T-cell (primary cell): ENCODE data around the gene BNC2. TPM values are rescaled to one million over a fixed set of nuclear protein-coding genes. Genes with fewer than 3 reads are reported as not detected.

Experiments
- ATAC-seq, 4 experiments: fragments of 200-7000 bp in 3 of 4; fragments of 150-1000 bp in 1 of 4; cut with Tn5 transposase; replicated peaks in 1 of 4; 1 replicate in 3 of 4; 2 replicates in 1 of 4; pipeline ENCODE4 v1.10.0; 2021; ENCODE audit warnings: moderate library complexity in 3 of 4, mild to moderate bottlenecking in 2 of 4, moderate number of reproducible peaks in 1 of 4
- CTCF ChIA-PET, 2 donors: fragments of 300-600 bp; sonication (Branson Sonifier 250); formaldehyde crosslinking; loops; one replicate each; lab custom pipeline; 2022; ENCODE audit warnings: antibody characterized with exemption in 2 of 2; lab: Charles Lee
- POLR2A ChIA-PET, 2 donors: fragments of 300-600 bp; sonication (Branson Sonifier 250); formaldehyde crosslinking; loops; one replicate each; lab custom pipeline; 2022; ENCODE audit warnings: antibody characterized with exemption in 2 of 2; lab: Charles Lee
- DNase-seq, 35 experiments: peaks; one replicate each; pipeline versions ENCODE4 v3.0.0 to v3.0.0-alpha.2; 2013 to 2023
- H3K27ac ChIP-seq: one replicate; pipeline ENCODE4 v1.5.1; 2013; ENCODE audit warnings: low read length
- H3K27me3 ChIP-seq, 2 experiments: replicated peaks in 1 of 2; 1 replicate in 1 of 2; 2 replicates in 1 of 2; pipeline versions ENCODE4 v1.6.1 to v1.7.0; 2013; ENCODE audit warnings: low read length in 1 of 2, mixed read lengths in 1 of 2; ENCODE audit not compliant: control insufficient read depth in 2 of 2, insufficient read depth in 2 of 2; ENCODE audit errors: extremely low read depth in 1 of 2
- H3K36me3 ChIP-seq, 2 donors: 1 replicate in 1 of 2; 2 replicates in 1 of 2; pipeline versions ENCODE4 v1.6.1 to v1.7.0; 2013; ENCODE audit warnings: low read length in 1 of 2; ENCODE audit not compliant: control insufficient read depth in 2 of 2, insufficient read depth in 1 of 2; ENCODE audit errors: extremely low read depth in 1 of 2
- H3K4me1 ChIP-seq, 2 experiments: 1 replicate in 1 of 2; 2 replicates in 1 of 2; pipeline versions ENCODE4 v1.6.1 to v1.7.0; 2013; ENCODE audit warnings: low read length in 2 of 2, mixed read lengths in 1 of 2; ENCODE audit not compliant: insufficient read depth in 2 of 2, control insufficient read depth in 1 of 2; ENCODE audit errors: extremely low read depth in 1 of 2
- H3K4me3 ChIP-seq, 2 donors: 1 replicate in 1 of 2; 2 replicates in 1 of 2; pipeline versions ENCODE4 v1.5.1 to v1.7.0; 2013; ENCODE audit warnings: mild to moderate bottlenecking in 2 of 2, low read length in 1 of 2, moderate library complexity in 1 of 2; ENCODE audit not compliant: control insufficient read depth in 1 of 2; ENCODE audit errors: extremely low read depth in 1 of 2
- H3K9me3 ChIP-seq: 2 replicates; pipeline ENCODE4 v1.7.0; 2013
- H3K27ac Mint-ChIP-seq, 2 donors: one replicate each; pipeline ENCODE4 v1.8.0; 2020 to 2021; ENCODE audit warnings: mild to moderate bottlenecking in 2 of 2, mixed read lengths in 2 of 2
- H3K27me3 Mint-ChIP-seq, 2 donors: one replicate each; pipeline ENCODE4 v1.8.0; 2021 to 2022; ENCODE audit warnings: mixed read lengths in 2 of 2
- H3K36me3 Mint-ChIP-seq: one replicate; pipeline ENCODE4 v1.8.0; 2021; ENCODE audit warnings: mixed read lengths
- H3K4me1 Mint-ChIP-seq, 3 donors: one replicate each; pipeline ENCODE4 v1.8.0; 2020 to 2022; ENCODE audit warnings: mixed read lengths in 3 of 3, mild to moderate bottlenecking in 1 of 3
- H3K4me3 Mint-ChIP-seq, 3 donors: one replicate each; pipeline ENCODE4 v1.8.0; 2020 to 2022; ENCODE audit warnings: mild to moderate bottlenecking in 3 of 3, mixed read lengths in 3 of 3, moderate library complexity in 3 of 3
- H3K9me3 Mint-ChIP-seq, 3 donors: one replicate each; pipeline ENCODE4 v1.8.0; 2020 to 2022; ENCODE audit warnings: mixed read lengths in 3 of 3
- WGBS: methylation state at CpG from one replicate; pipeline ENCODE4 v1.1.5; 2013; ENCODE audit warnings: missing lambda C conversion rate; ENCODE audit not compliant: insufficient coverage; 5-methylcytosine and 5-hydroxymethylcytosine counted together
- total RNA-seq, 35 experiments: library from RNA in 6 of 35; stranded (reverse) in 6 of 35; fragments of 120-200 nt in 1 of 35; gene quantifications; one replicate each; pipeline versions ENCODE4 v1.2.1 to v1.2.4 and lab custom pipeline; 2013 to 2026

BNC2 gene
- total RNA-seq, 5 donors from 2014 or later (not counting 1 experiment from before 2014, with no cell fraction given) = 0.03 to 2.1 (median 0.57) TPM

GRCh38 chr9:16427873-16428427 lies 442.5 kb downstream of the BNC2 start:
- peaks cover 0 to 5% (median 3%) of the 10 kb centered on the region in 3 donors for H3K9me3 Mint-ChIP-seq

GRCh38 chr9:16426716-16427115 lies 443.8 kb downstream of the BNC2 start:
- H3K4me3 ChIP-seq = no peak overlapping the region
- no peaks in the 10 kb centered on the region for H3K27me3 ChIP-seq
- 63% methylated on average over 1 of the region's 2 CpGs for WGBS
- Mint-ChIP-seq H3K4me1 (no peaks in the 10 kb centered on the region), H3K27ac (no peak overlapping the region), H3K27me3 (no peaks in the 10 kb centered on the region), H3K4me3 (no peak overlapping the region), H3K9me3 (peaks cover 0 to 10% (median 3%) of the 10 kb centered on the region in 3 donors), H3K36me3 (no peaks in the 10 kb centered on the region)
- ATAC-seq (no peak), DNase-seq (no peak)
- no peaks in the 10 kb centered on the region for H3K36me3 ChIP-seq
- ChIA-PET CTCF (no interaction called here), POLR2A (no interaction called here)
- no peaks in the 10 kb centered on the region for H3K4me1 ChIP-seq
- no peaks in the 10 kb centered on the region for H3K9me3 ChIP-seq
- H3K27ac ChIP-seq = no peak overlapping the region

More at GRCh38 chr9:16427873-16428427, 442.5 kb downstream of the BNC2 start:
- ChIA-PET CTCF (no interaction called here), POLR2A (no interaction called here)
- Histone ChIP-seq H3K36me3 (no peaks in the 10 kb centered on the region), H3K27me3 (no peaks in the 10 kb centered on the region), H3K4me3 (no peak overlapping the region), H3K9me3 (no peaks in the 10 kb centered on the region), H3K27ac (no peak overlapping the region), H3K4me1 (no peaks in the 10 kb centered on the region)
- no peaks in the 10 kb centered on the region for H3K27me3 Mint-ChIP-seq
- no peak overlapping the region for H3K4me3 Mint-ChIP-seq
- no peak for DNase-seq
- no peak overlapping the region for H3K27ac Mint-ChIP-seq
- no peaks in the 10 kb centered on the region for H3K4me1 Mint-ChIP-seq
- no peak for ATAC-seq
- 88% methylated on average over 3 of the region's 6 CpGs for WGBS
- H3K36me3 Mint-ChIP-seq = no peaks in the 10 kb centered on the region

- 81% methylated on average over 5 of the region's 8 CpGs for WGBS
- CTCF ChIA-PET = interaction anchor here in 1 of 2 donors (0.6 to 0.7 kb wide), 2 partner anchors 14 to 517 kb away, joined by 4 to 5 read pairs; no protein-coding TSS in a partner anchor
- no peaks in the 10 kb centered on the region for H3K36me3 Mint-ChIP-seq
- no peak for DNase-seq
- POLR2A ChIA-PET = interaction anchor here in 1 of 2 donors (0.6 kb wide), 2 partner anchors 11 to 38 kb away, joined by 4 read pairs; no protein-coding TSS in a partner anchor
- H3K27ac Mint-ChIP-seq = no peak overlapping the region
- no peaks in the 10 kb centered on the region for H3K4me1 Mint-ChIP-seq
- no peaks in the 10 kb centered on the region for H3K27me3 Mint-ChIP-seq
- no peaks in the 10 kb centered on the region for H3K36me3 ChIP-seq
- no peaks in the 10 kb centered on the region for H3K9me3 ChIP-seq
- no peaks in the 10 kb centered on the region for H3K4me1 ChIP-seq
- no peak overlapping the region for H3K4me3 Mint-ChIP-seq
- H3K9me3 Mint-ChIP-seq = peaks cover 0 to 10% (median 3%) of the 10 kb centered on the region in 3 donors
- H3K27ac ChIP-seq = no peak overlapping the region
- ATAC-seq = no peak
- no peak overlapping the region for H3K4me3 ChIP-seq
- no peaks in the 10 kb centered on the region for H3K27me3 ChIP-seq
These were observed 444.8 kb downstream of the BNC2 start for GRCh38 chr9:16425562-16426231.

GRCh38 chr9:16422114-16422513 lies 448.4 kb downstream of the BNC2 start:
- CTCF ChIA-PET = no interaction called here
- no peaks in the 10 kb centered on the region for H3K27me3 ChIP-seq
- no peak overlapping the region for H3K4me3 ChIP-seq
- H3K4me1 Mint-ChIP-seq = no peaks in the 10 kb centered on the region
- peaks cover 0 to 5% of the 10 kb centered on the region in 2 experiments for H3K4me1 ChIP-seq
- no peaks in the 10 kb centered on the region for H3K27me3 Mint-ChIP-seq
- no peak overlapping the region for H3K27ac Mint-ChIP-seq
- POLR2A ChIA-PET = no interaction called here
- peaks cover 0 to 10% (median 6%) of the 10 kb centered on the region in 3 donors for H3K9me3 Mint-ChIP-seq
- no peak overlapping the region for H3K27ac ChIP-seq
- no peak for ATAC-seq
- no peaks in the 10 kb centered on the region for H3K36me3 ChIP-seq
- 90% methylated on average over 2 of the region's 5 CpGs for WGBS
- DNase-seq = no peak
- H3K4me3 Mint-ChIP-seq = no peak overlapping the region
- no peaks in the 10 kb centered on the region for H3K36me3 Mint-ChIP-seq
- H3K9me3 ChIP-seq = no peaks in the 10 kb centered on the region

- no peaks in the 10 kb centered on the region for H3K9me3 ChIP-seq
- CTCF ChIA-PET = no interaction called here
- peaks cover 0 to 10% of the 10 kb centered on the region in 2 experiments for H3K4me1 ChIP-seq
- no peaks in the 10 kb centered on the region for H3K27me3 Mint-ChIP-seq
- ATAC-seq (no peak), DNase-seq (no peak)
- no peaks in the 10 kb centered on the region for H3K36me3 Mint-ChIP-seq
- H3K27ac ChIP-seq = no peak overlapping the region
- POLR2A ChIA-PET = no interaction called here
- H3K27me3 ChIP-seq = no peaks in the 10 kb centered on the region
- WGBS = 56% methylated on average over 3 of the region's 7 CpGs
- H3K4me3 Mint-ChIP-seq = no peak overlapping the region
- H3K4me1 Mint-ChIP-seq = no peaks in the 10 kb centered on the region
- no peak overlapping the region for H3K27ac Mint-ChIP-seq
- peaks cover 0 to 10% (median 6%) of the 10 kb centered on the region in 3 donors for H3K9me3 Mint-ChIP-seq
- no peaks in the 10 kb centered on the region for H3K36me3 ChIP-seq
- no peak overlapping the region for H3K4me3 ChIP-seq
These were observed 448.9 kb downstream of the BNC2 start for GRCh38 chr9:16421532-16421931.

- no peak overlapping the region for H3K4me3 ChIP-seq
- Mint-ChIP-seq H3K27ac (no peak overlapping the region), H3K4me1 (no peaks in the 10 kb centered on the region), H3K9me3 (peaks cover 0 to 6% (median 6%) of the 10 kb centered on the region in 3 donors), H3K36me3 (no peaks in the 10 kb centered on the region), H3K27me3 (no peaks in the 10 kb centered on the region), H3K4me3 (no peak overlapping the region)
- H3K27me3 ChIP-seq = no peaks in the 10 kb centered on the region
- no peaks in the 10 kb centered on the region for H3K36me3 ChIP-seq
- POLR2A ChIA-PET = no interaction called here
- no peaks in the 10 kb centered on the region for H3K9me3 ChIP-seq
- no peak for ATAC-seq
- CTCF ChIA-PET = no interaction called here
- peaks cover 0 to 11% of the 10 kb centered on the region in 2 experiments for H3K4me1 ChIP-seq
- 90% methylated on average over 6 of the region's 12 CpGs for WGBS
- no peak overlapping the region for H3K27ac ChIP-seq
- no peak for DNase-seq
These were observed 451.3 kb downstream of the BNC2 start for GRCh38 chr9:16419124-16419523.
